ENCODE measurements around the gene KIAA0513. TPM values are rescaled to one million over a fixed set of nuclear protein-coding genes. Genes with fewer than 3 reads are reported as not detected.
"Not testable (repeated sequence)": the region's sequence is repeated elsewhere in the genome, so short reads cannot be mapped to it uniquely, and the experiment has no call there.

The KIAA0513 gene
- total RNA-seq, 1 donor from 2014 or later = 16.1 TPM

DNA sequence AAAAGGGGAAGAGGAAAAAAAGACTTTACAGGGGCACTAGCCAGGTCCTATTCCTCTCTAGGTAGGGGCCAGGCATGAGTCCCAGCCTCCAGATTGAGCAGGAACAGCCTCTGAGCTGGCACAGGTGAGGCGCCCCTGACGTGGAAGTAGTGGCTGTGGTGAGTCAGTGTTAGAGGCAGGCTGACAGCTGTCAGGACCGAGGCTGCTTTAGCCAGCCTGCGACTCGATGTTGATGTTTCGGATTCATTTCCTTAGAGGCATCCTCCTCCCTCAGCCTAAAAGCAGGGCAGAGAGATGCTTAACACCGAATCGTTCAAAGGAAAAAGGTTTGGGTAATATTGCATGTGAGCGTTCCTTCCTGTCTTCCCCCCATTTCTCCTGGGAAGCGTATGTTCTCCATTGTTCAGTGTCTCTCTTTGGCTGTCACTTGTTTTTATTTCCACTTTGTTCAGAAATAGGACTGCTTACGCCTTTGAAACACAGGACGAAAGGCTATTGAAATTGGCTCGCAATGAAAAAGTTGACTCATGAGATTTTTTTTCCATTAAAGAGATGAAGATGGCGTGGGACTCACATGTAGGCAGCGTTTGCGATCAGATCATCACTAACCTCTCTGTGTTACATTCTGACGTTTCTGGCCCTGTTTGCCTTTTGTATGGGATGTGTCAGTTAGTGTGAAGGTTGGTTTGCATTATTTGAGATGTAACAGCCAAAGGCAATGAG, 1.3 kb downstream of the KIAA0513 start:
- DNase-seq (ENCODE audit: low spot score) = peak; percentile 76

DNA sequence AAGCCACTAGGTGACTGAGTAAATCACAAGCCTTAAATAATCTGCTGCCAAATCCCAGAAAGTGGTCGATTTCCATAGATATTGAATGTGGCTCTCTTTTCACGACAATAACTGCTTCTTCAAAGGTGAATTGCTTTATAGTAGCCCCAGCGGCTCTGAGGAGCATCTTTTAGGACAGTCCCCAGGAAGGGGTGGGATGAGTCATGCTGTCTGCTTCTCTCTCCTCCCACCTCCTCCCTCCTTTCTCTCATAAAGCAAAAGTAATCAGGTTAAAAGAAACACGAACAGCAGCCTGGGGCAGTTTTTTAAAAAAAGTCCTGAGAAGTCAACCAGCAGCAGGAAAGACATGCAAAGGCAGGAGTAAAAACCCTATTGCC, 1.8 kb downstream of the KIAA0513 start:
- DNase-seq (ENCODE audit: low spot score) = no peak

DNA sequence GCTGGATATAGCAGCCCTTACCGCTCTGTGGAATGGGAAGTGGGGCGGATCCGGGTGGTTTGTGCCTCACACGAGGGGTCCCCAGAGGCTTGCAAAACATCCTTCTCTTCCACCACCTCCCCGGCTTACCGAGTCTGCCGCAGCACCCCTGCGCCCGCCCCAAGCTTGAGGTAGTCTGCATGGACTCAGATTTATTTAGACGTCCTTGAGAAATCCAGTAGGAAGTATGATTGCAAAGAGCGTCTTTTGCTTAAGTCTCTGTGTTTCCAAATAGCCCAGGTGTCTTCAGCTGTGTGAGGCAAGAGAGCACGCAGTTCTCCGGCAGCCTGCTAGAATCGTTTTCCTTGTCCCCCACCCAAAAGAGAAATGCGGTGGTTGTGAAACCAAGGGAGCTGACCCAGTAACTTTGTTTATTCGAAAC, 2.4 kb downstream of the KIAA0513 start:
- no peak for DNase-seq (ENCODE audit: low spot score)

DNA sequence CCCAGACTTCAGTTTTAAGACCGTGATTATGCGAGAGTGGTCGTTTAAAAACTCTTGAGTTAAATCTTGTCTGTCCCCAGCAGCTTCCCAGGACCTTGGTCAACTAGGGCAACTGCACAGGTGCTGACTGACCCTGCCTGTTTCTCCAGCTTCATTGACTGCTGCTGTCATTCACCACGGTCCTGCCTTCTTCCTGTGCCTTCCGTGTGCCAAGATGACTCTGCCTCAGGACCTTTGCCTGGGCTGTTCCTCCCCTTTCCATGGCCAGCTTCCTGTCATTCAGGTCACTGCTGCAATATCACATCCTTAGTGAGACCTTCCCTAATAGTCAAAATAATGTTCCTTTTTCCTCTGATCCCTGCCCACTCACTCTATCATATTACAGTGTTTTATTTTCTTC, 3.9 kb downstream of the KIAA0513 start:
- DNase-seq (ENCODE audit: low spot score) = no peak

DNA sequence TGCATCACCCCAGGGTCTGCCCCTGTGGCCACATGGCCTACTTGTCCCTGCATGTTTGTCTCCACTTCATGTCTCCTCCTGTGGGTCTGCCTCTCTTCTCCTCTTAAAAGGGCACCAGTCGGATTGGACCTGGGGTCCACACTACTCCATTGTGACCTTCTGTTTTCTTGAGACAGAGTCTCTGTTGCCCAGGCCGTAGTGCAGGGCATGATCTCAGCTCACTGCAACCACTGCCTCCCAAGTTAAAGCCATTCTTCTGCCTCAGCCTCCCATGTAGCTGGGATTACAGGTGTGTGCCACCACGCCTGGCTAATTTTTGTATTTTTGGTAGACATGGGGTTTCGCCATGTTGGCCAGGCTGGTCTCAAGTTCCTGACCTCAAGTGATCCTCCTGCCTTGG, 4.6 kb downstream of the KIAA0513 start:
- not testable (repeated sequence) for DNase-seq (ENCODE audit: low spot score)

DNA sequence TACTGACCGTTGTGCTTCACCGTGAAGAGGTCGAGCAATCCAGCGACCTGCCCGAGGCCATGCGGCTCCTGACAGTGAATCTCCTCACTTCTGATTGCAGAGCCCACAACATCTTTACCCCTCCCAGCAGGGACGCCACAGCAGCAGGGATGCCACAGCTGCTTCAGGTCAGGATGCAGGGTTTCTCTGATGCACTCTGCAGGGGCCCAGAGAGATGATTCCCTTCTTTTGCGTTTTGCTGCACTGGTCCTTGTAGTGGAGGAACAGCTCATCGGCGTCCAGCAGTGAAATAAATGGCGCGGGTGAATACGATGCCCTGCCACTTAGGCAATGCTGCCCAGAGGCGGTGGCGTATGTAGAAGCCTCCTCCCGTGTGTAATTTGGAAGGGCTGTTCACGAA, 5.6 kb downstream of the KIAA0513 start:
- DNase-seq (ENCODE audit: low spot score) = no peak

DNA sequence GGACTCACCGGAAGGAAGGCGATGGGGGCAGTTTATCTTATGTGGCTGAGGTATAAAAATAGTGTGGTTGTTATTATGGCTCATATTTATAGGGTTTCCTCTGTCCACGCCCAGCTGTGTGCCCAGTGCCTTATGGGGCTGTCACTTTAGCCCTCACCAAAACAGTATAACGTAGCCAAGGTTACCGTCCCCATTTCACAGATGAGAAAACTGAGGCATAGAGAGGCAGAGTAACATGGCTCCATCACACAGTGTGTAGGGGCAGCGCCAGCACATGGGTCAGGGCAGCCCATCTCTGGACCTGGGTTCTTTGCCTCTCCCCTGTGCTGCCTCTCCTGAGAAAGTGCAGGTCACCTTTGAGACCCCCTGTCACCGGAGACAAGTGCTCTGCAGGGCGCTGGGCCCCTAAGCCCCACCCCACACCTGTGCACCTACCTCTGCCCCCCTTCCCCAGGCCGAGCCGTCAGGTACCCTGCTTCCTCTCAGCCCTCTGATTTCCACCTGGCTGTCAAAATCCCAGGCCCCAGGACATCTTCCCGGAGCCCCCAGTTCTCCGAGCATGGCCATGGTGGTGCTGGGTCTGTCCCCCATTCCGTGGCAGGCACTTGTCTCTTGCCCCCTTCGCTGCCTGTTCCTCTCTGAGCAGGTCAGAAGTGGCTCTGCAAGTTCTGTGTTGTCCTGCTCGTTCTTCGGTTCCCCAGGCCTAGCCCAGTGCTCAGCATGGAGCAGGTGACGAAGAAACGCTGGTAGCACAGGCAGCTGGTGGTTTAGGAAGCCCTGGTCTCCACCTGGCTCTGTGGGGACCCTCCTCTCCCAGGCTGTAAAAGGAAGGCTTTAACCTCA, 7.2 kb downstream of the KIAA0513 start:
- no peak for DNase-seq (ENCODE audit: low spot score)

DNA sequence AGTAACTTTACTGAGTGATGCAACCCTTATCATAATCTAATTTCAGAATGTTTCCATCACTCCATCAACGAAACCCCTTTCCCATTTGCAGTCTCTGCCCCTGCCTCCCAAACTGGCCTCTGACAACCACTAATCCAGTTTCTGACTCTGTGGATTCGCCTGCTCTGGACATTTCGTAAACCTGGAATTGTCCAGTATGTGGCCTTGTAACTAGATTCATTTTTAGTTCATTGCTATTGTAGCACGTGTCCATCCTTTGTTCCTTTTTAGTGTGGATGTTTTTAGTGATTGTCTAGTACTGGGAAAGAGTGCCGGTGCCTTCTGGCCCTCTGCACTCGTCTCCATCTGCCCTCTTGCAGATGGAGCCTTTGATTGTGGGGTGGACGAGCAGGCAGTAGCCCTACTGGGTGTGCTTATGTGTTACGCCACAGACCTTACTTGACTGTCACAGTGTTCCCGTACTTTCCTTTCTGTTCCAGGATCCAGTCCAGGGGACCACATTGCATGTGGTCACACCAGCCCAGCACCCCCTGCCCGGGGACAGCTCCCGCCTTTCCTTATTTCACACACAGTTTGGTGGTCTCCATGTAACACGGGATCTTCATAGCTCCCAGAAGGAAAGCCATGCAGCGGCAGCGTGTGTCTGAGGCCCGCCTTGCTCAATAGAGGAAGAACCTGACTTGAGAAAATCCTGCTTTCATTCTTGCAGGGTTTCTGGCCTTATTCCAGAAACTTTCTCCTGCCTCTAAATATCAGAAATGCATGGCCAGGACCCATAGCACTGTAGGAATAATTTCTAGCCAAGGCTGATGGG, 8.8 kb downstream of the KIAA0513 start:
- DNase-seq (ENCODE audit: low spot score) = no peak

DNA sequence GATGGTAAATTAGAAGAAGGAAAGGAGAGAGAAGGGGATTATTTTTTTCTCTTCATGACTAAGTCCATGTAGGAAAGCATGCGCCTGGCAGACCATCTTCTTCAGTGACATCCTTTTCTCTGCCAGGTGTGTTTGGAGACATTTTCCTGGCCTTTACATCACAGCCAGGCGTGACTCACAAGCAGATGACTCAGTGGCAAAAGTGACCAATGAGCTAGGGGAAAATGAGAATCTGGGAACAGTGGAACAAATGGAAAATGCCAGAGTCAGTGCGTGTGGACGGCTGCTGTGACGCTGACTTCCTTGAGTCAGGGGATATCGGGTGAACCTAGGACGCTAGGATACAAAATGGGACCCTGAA, 9.4 kb downstream of the KIAA0513 start:
- DNase-seq (ENCODE audit: low spot score) = no peak

DNA sequence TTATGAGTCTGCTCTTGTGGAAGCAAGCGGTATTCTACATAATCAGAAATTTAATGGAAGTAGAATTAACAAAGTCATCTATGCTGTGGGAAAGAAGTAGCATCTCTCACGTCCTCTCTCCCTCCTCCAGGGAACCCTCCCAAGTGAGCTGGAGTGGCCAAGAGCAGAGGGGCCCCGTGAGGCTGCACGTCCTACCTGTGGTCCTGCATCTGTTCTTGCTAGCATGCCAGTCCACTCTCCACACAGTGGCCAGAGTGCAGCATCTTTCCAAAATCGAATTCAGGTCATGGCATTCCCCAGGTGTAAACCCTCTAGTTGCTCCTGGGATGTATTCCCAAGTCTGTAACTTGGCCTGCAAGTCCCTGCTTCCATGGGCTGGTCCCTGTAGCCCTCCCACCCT, 10.1 kb downstream of the KIAA0513 start:
- no peak for DNase-seq (ENCODE audit: low spot score)

DNA sequence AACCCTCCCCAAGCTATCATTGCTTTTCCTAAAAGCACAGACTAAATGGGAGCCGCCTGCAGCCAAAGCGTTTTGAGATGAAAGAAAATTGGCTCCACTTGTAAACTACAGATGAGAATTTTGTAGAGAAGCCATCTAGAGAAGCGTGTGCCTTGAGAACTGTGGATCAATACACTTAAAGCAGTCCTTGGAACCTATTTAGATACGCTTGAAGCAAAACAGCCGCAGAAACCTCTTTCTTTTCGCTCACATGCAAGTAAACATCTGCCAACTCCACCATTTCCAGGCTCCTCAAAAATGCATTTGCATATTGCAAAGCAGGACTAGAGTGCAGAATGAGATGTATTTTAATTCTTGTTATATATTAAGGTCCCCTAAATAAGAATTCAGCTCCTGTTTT, 13.1 kb downstream of the KIAA0513 start:
- no peak for DNase-seq (ENCODE audit: low spot score)

DNA sequence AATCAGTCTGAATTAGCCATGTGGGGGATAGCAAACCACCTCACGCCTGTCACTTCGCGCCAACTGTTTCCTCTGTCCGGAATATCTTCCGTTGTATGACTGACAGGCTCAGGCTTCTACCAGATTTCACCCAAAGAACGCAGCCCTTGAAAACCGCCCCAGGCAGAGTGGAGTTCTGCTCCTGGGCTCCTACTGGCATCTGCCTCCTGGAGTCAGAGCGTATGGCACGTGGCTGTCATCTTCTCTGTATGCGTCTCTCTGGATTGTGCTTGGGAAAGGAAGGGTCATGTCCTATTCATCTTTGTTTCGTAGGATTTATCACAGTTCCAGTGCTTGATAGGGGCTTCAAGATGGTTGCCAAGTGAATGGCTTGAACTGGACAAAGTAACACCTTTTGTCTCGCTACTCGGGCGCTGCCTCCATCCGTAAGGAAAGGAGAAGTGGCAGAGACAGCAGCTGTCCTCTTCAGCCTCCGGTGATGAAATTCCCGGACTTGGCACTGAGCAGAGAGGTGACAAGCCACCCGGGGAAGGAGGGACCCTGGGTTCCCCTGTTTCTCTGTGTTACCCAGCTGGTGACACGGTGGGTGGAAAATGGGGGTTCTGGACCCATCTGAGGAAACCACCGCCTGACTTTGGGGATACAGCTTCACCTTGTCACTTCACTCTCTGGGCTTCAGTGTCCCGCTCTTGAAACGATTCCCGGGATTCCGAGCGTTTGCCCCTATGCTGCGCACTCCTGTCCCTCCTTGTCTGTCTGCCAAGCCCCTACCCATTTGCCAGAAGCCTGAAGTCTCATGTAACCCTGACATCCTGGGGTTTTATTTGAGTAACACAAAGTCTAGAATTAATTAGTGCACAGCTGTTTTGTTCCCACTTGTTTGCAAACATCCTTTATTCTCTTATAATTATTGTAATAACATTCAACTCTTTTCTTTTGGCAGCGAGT, 13.9 kb downstream of the KIAA0513 start:
- DNase-seq (ENCODE audit: low spot score) = no peak

DNA sequence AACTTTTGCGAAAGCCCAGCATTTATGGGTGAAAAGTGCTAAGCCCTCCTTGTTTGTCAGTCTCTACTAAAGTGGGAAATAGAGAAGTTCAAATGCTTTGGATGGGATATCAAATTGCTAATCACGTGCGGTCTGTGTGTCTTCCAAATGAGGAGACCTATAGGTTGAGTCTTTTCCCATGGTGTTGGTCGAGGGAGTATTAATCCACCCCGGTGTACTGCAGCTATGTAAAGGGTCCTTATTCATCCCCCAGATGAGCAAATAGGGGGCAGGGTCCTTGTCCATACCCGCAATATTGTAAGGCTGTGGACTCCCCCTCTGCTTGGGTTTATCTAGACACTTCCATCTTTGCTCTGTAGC, 14.6 kb downstream of the KIAA0513 start:
- no peak for DNase-seq (ENCODE audit: low spot score)

DNA sequence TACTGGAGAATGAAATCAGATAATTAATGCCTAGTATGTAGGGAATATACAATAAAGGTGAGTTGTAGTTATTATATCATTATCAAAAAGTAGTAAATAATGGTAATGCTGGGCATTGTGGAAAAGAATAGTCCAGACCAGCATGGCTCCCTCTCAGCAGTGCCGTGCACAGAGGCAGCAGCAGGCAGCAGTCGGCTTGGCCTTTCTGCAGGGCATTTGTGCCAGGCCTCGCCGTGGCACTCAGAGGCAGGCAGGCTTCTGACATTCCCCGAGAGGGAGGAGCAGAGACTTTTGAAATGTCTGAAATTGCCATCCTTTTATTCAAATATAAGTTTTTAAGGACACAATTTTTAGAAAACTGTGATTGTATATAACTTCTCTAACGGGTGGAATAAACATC, 15.0 kb downstream of the KIAA0513 start:
- no peak for DNase-seq (ENCODE audit: low spot score)

DNA sequence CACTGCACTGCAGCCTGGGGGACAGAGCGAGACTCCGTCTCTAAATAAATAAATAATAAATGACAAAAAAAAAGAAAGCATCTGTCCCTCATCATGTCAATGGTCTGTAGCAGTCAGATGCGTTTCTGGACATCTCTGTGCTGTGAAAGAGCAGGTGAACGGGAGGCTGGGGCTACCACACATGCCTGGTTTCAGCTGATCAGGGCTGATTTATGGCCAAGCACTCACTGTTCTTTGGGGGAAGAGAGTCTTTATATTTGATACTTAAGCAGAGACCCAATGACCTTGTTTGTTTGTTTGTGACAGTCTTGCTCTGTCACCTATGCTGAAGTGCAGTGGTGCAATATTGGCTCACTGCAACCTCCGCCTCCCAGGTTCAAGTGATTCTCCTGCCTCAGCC, 17.5 kb downstream of the KIAA0513 start:
- DNase-seq (ENCODE audit: low spot score) = no peak

DNA sequence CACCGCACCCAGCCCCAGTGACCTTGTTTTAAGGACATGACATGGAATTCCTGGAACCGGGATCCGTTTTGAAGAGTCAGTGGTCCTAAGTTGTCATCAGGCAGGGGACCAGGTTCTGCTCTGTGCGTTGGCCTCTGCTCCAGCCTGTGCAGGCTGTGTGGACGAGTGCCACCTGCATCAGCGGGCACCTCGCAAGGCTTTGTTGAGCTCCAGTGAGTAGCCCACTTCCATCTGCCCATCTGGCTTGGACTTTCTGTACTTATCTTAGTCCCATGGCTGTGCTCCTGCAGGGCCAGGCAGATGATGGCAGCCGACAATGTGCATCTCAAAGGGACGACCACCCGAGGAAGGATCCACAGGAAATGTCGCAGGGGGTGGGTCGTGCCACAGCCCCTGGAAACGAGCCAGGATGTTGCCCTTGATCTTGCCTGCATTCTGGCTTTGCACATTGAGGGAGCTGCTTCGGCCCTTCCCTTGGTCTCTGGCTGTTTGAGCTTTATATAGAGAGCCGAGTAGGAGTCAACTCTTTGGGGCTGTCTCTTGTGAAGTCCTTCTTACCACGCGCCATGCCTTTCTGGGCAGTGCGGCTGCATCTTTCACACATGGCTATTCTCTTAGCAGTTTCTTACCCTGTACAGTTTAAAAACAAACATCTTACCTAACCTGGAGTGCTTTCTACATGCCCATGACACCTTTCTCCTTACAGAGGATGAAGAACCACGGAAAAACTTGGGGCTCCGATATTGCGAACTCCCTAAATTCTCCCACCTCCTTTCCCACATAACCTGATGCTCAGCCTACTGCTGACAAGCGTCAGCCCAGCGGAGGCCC, 18.3 kb downstream of the KIAA0513 start:
- DNase-seq (ENCODE audit: low spot score) = no peak

DNA sequence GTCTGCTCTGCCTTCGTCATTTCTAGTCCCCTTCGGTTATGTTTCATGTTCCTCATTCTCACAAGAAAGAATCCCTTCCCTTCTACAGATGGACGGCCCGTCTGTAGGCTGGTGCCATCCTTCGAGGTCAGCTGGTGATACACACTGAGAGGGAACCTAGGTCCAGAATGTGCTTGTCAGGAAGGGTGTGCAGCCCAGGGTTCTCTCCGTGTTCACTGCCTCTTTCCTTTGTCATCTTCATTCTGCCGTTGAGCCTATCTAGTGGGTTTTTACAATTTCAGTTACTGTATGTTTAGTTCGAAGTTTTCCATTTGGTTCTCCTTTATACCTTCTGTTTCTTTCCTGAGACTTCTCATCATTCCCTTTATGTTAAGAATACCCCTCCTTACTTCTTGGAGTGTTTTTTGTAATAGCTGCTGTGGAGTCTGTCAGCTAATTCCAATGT, 18.9 kb downstream of the KIAA0513 start:
- no peak for DNase-seq (ENCODE audit: low spot score)

DNA sequence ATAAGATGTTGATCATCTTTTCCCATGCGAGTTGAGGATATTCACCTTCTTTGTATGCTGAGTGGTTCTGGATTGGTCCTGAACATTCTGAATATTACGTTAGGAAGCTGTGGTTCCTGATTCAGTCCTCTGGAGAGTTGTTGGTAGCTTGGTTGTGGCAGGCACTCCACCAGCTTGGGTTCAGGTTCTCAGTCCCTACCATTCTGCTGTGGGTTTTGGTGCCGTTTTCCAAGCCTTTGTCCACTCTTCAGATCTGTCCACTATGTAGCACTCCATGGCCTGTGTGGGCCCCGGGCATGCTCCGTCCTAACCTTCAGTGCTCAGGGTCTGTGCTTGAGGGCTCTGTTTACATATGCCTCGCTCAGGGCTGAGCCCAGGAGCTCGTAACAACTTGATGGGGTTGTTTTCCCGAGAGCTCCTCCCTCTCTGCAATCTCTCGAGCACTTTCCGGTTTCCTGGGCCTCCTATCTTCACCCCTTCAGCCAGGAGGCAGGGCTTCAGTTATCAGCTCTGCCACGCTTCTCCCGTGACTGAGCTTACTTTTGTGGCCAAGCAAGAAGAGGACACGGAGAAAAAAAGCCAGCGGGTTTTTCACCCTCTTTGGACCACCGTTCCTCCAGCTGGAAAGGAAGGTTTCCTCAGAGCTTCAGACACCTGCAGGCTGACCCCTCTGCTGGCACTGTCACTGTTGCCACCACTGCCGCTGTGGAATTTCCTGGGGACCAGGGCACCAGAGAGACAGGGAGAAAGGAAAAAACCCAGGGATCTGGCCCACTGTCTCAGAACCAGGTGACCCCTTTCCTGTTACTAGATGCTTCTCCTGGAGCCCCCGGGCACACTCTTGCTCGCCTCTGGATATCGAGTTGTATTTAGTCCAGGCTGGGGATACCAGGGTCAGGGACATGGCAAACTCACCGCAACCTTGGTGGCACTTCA, 19.6 kb downstream of the KIAA0513 start:
- DNase-seq (ENCODE audit: low spot score) = no peak

DNA sequence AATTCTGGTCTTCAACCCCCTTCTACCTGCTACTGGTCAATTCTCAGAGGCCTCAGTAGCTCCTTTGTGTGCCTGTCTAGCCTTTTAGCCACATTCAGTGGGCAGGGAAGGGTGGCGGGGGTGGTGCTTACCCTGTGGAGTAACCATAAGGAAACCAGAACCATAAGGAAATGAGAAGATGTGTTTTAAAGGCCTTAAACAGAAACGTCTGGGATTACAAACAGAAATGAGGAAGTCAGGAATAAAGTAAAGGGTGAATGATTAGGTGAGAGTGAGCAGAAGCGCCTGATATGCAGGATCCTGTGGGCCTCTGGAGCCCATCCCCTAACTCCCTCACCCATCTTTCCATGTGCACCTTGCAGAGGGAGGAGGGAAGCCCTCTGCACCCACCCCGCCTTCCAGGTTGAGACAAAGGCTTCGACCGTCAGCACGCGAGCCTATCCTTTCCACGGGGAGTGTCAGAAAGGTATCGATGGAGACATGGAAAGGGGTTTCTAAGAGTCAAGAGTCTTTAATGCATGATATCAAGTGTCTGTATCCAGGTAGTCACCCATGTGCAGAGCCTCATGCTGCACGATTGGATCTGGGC, 20.4 kb downstream of the KIAA0513 start:
- no peak for DNase-seq (ENCODE audit: low spot score)

All from ureter (tissue), 1 donor.